ENCODE data around the gene GIMAP6. TPM values are rescaled to one million over a fixed set of nuclear protein-coding genes. Genes with fewer than 3 reads are reported as not detected.
"Not testable (repeated sequence)": the region's sequence is repeated elsewhere in the genome, so short reads cannot be mapped to it uniquely, and the experiment has no call there.

Gene GIMAP6
- total RNA-seq, 3 donors from 2014 or later = 14.8 to 20.0 (median 18.1) TPM

GRCh38 chr7:150586068-150586784, 46.0 kb downstream of the GIMAP6 start:
- no peak overlapping the region for H3K4me3 Mint-ChIP-seq
- H3K36me3 Mint-ChIP-seq (ENCODE audit: insufficient read depth) = peaks cover 3% of the 10 kb centered on the region
- ATAC-seq (peak; percentile 75 to 86), DNase-seq (no peak)
- H3K9me3 Mint-ChIP-seq = peaks cover 30% of the 10 kb centered on the region
- H3K27me3 Mint-ChIP-seq (ENCODE audit: low read depth) = no peaks in the 10 kb centered on the region
- peaks cover 40% of the 10 kb centered on the region for H3K4me1 Mint-ChIP-seq (ENCODE audit: low read depth)

- Mint-ChIP-seq H3K9me3 (peaks cover 40% of the 10 kb centered on the region), H3K4me1 (ENCODE audit: low read depth) (peaks cover 35% of the 10 kb centered on the region), H3K27me3 (ENCODE audit: low read depth) (no peaks in the 10 kb centered on the region), H3K36me3 (ENCODE audit: insufficient read depth) (peaks cover 6% of the 10 kb centered on the region), H3K4me3 (no peak overlapping the region)
- no peak for DNase-seq
- peak in 1 of 2 donors; percentile 9 for ATAC-seq
These were observed 47.0 kb downstream of the GIMAP6 start for GRCh38 chr7:150585199-150585598.

- Mint-ChIP-seq H3K9me3 (peaks cover 52% of the 10 kb centered on the region), H3K4me3 (no peak overlapping the region), H3K36me3 (ENCODE audit: insufficient read depth) (peaks cover 21% of the 10 kb centered on the region), H3K27me3 (ENCODE audit: low read depth) (no peaks in the 10 kb centered on the region), H3K4me1 (ENCODE audit: low read depth) (peaks cover 30% of the 10 kb centered on the region)
- ATAC-seq = peak; percentile 61 to 65
- DNase-seq = no peak
These were observed 51.4 kb downstream of the GIMAP6 start for GRCh38 chr7:150580638-150581394.

DNA sequence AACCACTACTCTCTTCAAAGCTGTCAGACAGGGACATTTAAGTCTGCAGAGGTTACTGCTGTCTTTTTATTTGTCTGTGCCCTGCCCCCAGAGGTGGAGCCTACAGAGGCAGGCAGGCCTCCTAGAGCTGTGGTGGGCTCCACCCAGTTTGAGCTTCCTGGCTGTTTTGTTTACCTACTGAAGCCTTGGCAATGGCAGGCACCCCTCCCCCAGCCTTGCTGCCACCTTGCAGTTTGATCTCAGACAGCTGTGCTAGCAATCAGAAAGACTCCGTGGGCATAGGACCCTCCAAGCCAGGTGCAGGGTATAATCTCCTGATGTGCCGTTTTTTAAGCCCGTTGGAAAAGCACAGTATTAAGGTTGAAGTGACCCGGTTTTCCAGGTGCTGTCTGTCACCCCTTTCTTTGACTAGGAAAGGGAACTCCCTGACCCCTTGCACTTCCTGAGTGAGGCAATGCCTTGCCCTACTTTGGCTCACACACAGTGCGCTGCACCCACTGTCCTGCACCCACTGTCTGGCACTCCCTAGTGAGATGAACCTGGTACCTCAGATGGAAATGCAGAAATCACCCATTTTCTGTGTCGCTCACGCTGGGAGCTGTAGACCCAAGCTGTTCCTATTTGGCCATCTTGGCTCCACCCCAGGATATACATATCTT, 52.1 kb downstream of the GIMAP6 start:
- H3K4me3 Mint-ChIP-seq; H3K27me3 Mint-ChIP-seq (ENCODE audit: low read depth); DNase-seq; ATAC-seq: not testable (repeated sequence)
- H3K9me3 Mint-ChIP-seq = peaks cover 52% of the 10 kb centered on the region
- H3K36me3 Mint-ChIP-seq (ENCODE audit: insufficient read depth) = peaks cover 21% of the 10 kb centered on the region
- peaks cover 24% of the 10 kb centered on the region for H3K4me1 Mint-ChIP-seq (ENCODE audit: low read depth)

Other genes starting within 250 kb of the GIMAP6 start
- gene GIMAP8, start 181.8 kb downstream of the GIMAP6 start, total RNA-seq = 1 to 10 TPM; 3.5 to 4.0 (median 3.6) TPM
- 10 to 100 TPM; 23.9 to 28.3 (median 25.0) TPM for gene GIMAP7, start 117.5 kb downstream of the GIMAP6 start, total RNA-seq
- gene GIMAP4, start 65.0 kb downstream of the GIMAP6 start, total RNA-seq = 10 to 100 TPM; 10.1 to 11.1 (median 11.1) TPM
- gene GIMAP2, start 53.3 kb upstream of the GIMAP6 start, total RNA-seq = 10 to 100 TPM; 19.7 to 22.7 (median 19.8) TPM
- 1 to 10 TPM; 2.1 to 2.7 (median 2.1) TPM for gene GIMAP1, start 84.2 kb upstream of the GIMAP6 start, total RNA-seq
- gene GIMAP5, start 105.0 kb upstream of the GIMAP6 start, total RNA-seq = 10 to 100 TPM; 44.1 to 52.2 (median 50.2) TPM
- under 1 TPM; 0.24 to 0.58 (median 0.33) TPM for gene TMEM176B, start 168.0 kb upstream of the GIMAP6 start, total RNA-seq
- gene TMEM176A, start 168.4 kb upstream of the GIMAP6 start, total RNA-seq = under 1 TPM; 0.20 to 0.24 (median 0.22) TPM
- under 1 TPM in 1 of 3 donors, not detected in 2; 0.10 TPM for gene AOC1, start 220.1 kb upstream of the GIMAP6 start, total RNA-seq

Measured in activated T-cell treated with anti-CD3 and anti-CD28 coated beads, Interleukin-2, amount 50 U/mL, for 4 hours (primary cell).